Rectal smooth muscle tissue (tissue), 1 donor: Measurements from ENCODE around the gene OTUB2.

ENCODE experiments used
- H3K27ac ChIP-seq: one replicate; pipeline ENCODE4 v1.7.0; 2013; ENCODE audit warnings: low read depth, low read length, inconsistent platforms
- H3K27me3 ChIP-seq: one replicate; pipeline ENCODE4 v1.7.0; 2013; ENCODE audit warnings: low read length; ENCODE audit not compliant: control insufficient read depth, insufficient read depth
- H3K36me3 ChIP-seq: one replicate; pipeline ENCODE4 v1.7.0; 2013; ENCODE audit warnings: low read length; ENCODE audit not compliant: control insufficient read depth, insufficient read depth
- H3K4me1 ChIP-seq: one replicate; pipeline ENCODE4 v1.7.0; 2013; ENCODE audit warnings: low read length; ENCODE audit not compliant: control insufficient read depth, insufficient read depth
- H3K4me3 ChIP-seq: one replicate; pipeline ENCODE4 v1.7.0; 2013; ENCODE audit warnings: low read length
- H3K9ac ChIP-seq: one replicate; pipeline ENCODE4 v1.7.0; 2013; ENCODE audit warnings: low read length

OTUB2 gene

GRCh38 chr14:94028450-94028826 lies 2.3 kb downstream of the OTUB2 start:
- no peak overlapping the region for H3K9ac ChIP-seq
- no peaks in the 10 kb centered on the region for H3K36me3 ChIP-seq
- H3K27me3 ChIP-seq = no peaks in the 10 kb centered on the region
- H3K4me1 ChIP-seq = no peaks in the 10 kb centered on the region
- no peak overlapping the region for H3K27ac ChIP-seq
- H3K4me3 ChIP-seq = no peak overlapping the region

- Histone ChIP-seq H3K27me3 (no peaks in the 10 kb centered on the region), H3K4me1 (no peaks in the 10 kb centered on the region), H3K4me3 (no peak overlapping the region), H3K9ac (no peak overlapping the region), H3K27ac (no peak overlapping the region), H3K36me3 (no peaks in the 10 kb centered on the region)
Observed at GRCh38 chr14:94029265-94029664, 3.1 kb downstream of the OTUB2 start.

GRCh38 chr14:94029671-94030203 lies 3.6 kb downstream of the OTUB2 start:
- Histone ChIP-seq H3K27me3 (no peaks in the 10 kb centered on the region), H3K9ac (no peak overlapping the region), H3K4me1 (no peaks in the 10 kb centered on the region), H3K27ac (no peak overlapping the region), H3K4me3 (no peak overlapping the region), H3K36me3 (no peaks in the 10 kb centered on the region)

- H3K27ac ChIP-seq = no peak overlapping the region
Observed at GRCh38 chr14:94030571-94030970, 4.4 kb downstream of the OTUB2 start.

GRCh38 chr14:94031161-94031882 lies 5.2 kb downstream of the OTUB2 start:
- no peaks in the 10 kb centered on the region for H3K27me3 ChIP-seq
- no peaks in the 10 kb centered on the region for H3K36me3 ChIP-seq
- H3K9ac ChIP-seq = no peak overlapping the region
- H3K4me1 ChIP-seq = no peaks in the 10 kb centered on the region
- no peak overlapping the region for H3K4me3 ChIP-seq
- no peak overlapping the region for H3K27ac ChIP-seq

More at GRCh38 chr14:94030571-94030970, 4.4 kb downstream of the OTUB2 start:
- Histone ChIP-seq H3K27me3 (no peaks in the 10 kb centered on the region), H3K36me3 (no peaks in the 10 kb centered on the region), H3K4me1 (no peaks in the 10 kb centered on the region), H3K4me3 (no peak overlapping the region), H3K9ac (no peak overlapping the region)

GRCh38 chr14:94031883-94032279 lies 5.7 kb downstream of the OTUB2 start:
- no peak overlapping the region for H3K4me3 ChIP-seq
- no peaks in the 10 kb centered on the region for H3K4me1 ChIP-seq
- no peak overlapping the region for H3K27ac ChIP-seq
- H3K27me3 ChIP-seq = no peaks in the 10 kb centered on the region
- no peak overlapping the region for H3K9ac ChIP-seq
- H3K36me3 ChIP-seq = no peaks in the 10 kb centered on the region

- Histone ChIP-seq H3K36me3 (no peaks in the 10 kb centered on the region), H3K9ac (no peak overlapping the region), H3K4me1 (no peaks in the 10 kb centered on the region), H3K27me3 (no peaks in the 10 kb centered on the region), H3K27ac (no peak overlapping the region), H3K4me3 (no peak overlapping the region)
Observed at GRCh38 chr14:94034886-94035285, 8.7 kb downstream of the OTUB2 start.

- no peak overlapping the region for H3K9ac ChIP-seq
- no peak overlapping the region for H3K4me3 ChIP-seq
- no peaks in the 10 kb centered on the region for H3K4me1 ChIP-seq
- H3K36me3 ChIP-seq = no peaks in the 10 kb centered on the region
- no peaks in the 10 kb centered on the region for H3K27me3 ChIP-seq
- no peak overlapping the region for H3K27ac ChIP-seq
Observed at GRCh38 chr14:94036313-94037167, 10.4 kb downstream of the OTUB2 start.

GRCh38 chr14:94037954-94038353 lies 11.8 kb downstream of the OTUB2 start:
- peaks cover 3% of the 10 kb centered on the region for H3K4me1 ChIP-seq
- no peak overlapping the region for H3K9ac ChIP-seq
- no peak overlapping the region for H3K27ac ChIP-seq
- no peaks in the 10 kb centered on the region for H3K27me3 ChIP-seq
- no peak overlapping the region for H3K4me3 ChIP-seq
- no peaks in the 10 kb centered on the region for H3K36me3 ChIP-seq

GRCh38 chr14:94038510-94038909 lies 12.4 kb downstream of the OTUB2 start:
- Histone ChIP-seq H3K4me3 (no peak overlapping the region), H3K27ac (no peak overlapping the region), H3K36me3 (no peaks in the 10 kb centered on the region), H3K4me1 (peaks cover 3% of the 10 kb centered on the region), H3K27me3 (no peaks in the 10 kb centered on the region), H3K9ac (no peak overlapping the region)

- Histone ChIP-seq H3K27ac (no peak overlapping the region), H3K4me1 (peaks cover 3% of the 10 kb centered on the region), H3K4me3 (no peak overlapping the region), H3K36me3 (no peaks in the 10 kb centered on the region), H3K9ac (no peak overlapping the region), H3K27me3 (no peaks in the 10 kb centered on the region)
Observed at GRCh38 chr14:94038921-94039629, 12.9 kb downstream of the OTUB2 start.

GRCh38 chr14:94040247-94040646 lies 14.1 kb downstream of the OTUB2 start:
- Histone ChIP-seq H3K9ac (no peak overlapping the region), H3K4me3 (no peak overlapping the region), H3K4me1 (peaks cover 3% of the 10 kb centered on the region), H3K27me3 (no peaks in the 10 kb centered on the region), H3K27ac (no peak overlapping the region), H3K36me3 (no peaks in the 10 kb centered on the region)
